RWPE1 (cell line): ENCODE results near the gene CYYR1.

ENCODE experiments used
- CTCF ChIA-PET: fragments of 350-600 bp; sonication (Branson Sonifier 250); formaldehyde crosslinking; extraction: SDS; loops from one replicate; lab custom pipeline; 2021; lab: Yijun Ruan, JAX
- POLR2A ChIA-PET: fragments of 400-600 bp; formaldehyde crosslinking; extraction: SDS; loops from one replicate; lab custom pipeline; 2020; ENCODE audit warnings: antibody characterized with exemption; ENCODE audit not compliant: low non-redundant PET; lab: Yijun Ruan, JAX
- DNase-seq: peaks from one replicate; pipeline ENCODE4 v3.0.0; 2012; ENCODE audit warnings: low spot score
- H3K27ac ChIP-seq: fragments of 450-650 bp; 2 replicates; pipeline ENCODE4 v1.5.1; 2017
- CTCF ChIP-seq: fragments of 450-650 bp; conservative IDR thresholded peaks from 2 replicates; pipeline ENCODE4 v1.5.1; 2017; ENCODE audit warnings: low read depth, mild to moderate bottlenecking

Gene CYYR1

GRCh38 chr21:26508903-26509302, 64.2 kb downstream of the CYYR1 start:
- no peak for TF ChIP-seq CTCF
- CTCF ChIA-PET = no interaction called here
- POLR2A ChIA-PET = no interaction called here
- DNase-seq = no peak
- H3K27ac ChIP-seq = no peak overlapping the region

GRCh38 chr21:26506956-26507355, 66.1 kb downstream of the CYYR1 start:
- H3K27ac ChIP-seq = no peak overlapping the region
- peak; percentile 64 for DNase-seq
- POLR2A ChIA-PET = no interaction called here
- CTCF ChIA-PET = interaction anchor here (0.5 to 0.7 kb wide), 3 partner anchors 39 to 909 kb away, joined by 3 read pairs; no protein-coding TSS in a partner anchor
- no peak for TF ChIP-seq CTCF

- TF ChIP-seq CTCF = no peak
- CTCF ChIA-PET = no interaction called here
- POLR2A ChIA-PET = no interaction called here
- DNase-seq = no peak
- no peak overlapping the region for H3K27ac ChIP-seq
These were observed 67.9 kb downstream of the CYYR1 start for GRCh38 chr21:26505211-26505610.

GRCh38 chr21:26503414-26503813, 69.7 kb downstream of the CYYR1 start:
- no peak for TF ChIP-seq CTCF
- CTCF ChIA-PET = no interaction called here
- POLR2A ChIA-PET = no interaction called here
- DNase-seq = no peak
- H3K27ac ChIP-seq = no peak overlapping the region

GRCh38 chr21:26501495-26502021, 71.5 kb downstream of the CYYR1 start:
- POLR2A ChIA-PET = no interaction called here
- H3K27ac ChIP-seq = no peak overlapping the region
- CTCF ChIA-PET = no interaction called here
- no peak for TF ChIP-seq CTCF
- no peak for DNase-seq

GRCh38 chr21:26499495-26499894, 73.6 kb downstream of the CYYR1 start:
- TF ChIP-seq CTCF = no peak
- no peak for DNase-seq
- no peak overlapping the region for H3K27ac ChIP-seq
- ChIA-PET CTCF (no interaction called here), POLR2A (no interaction called here)
